Endothelial cell of umbilical vein (primary cell): ENCODE measurements around the gene MAML2. TPM values are rescaled to one million over a fixed set of nuclear protein-coding genes. Genes with fewer than 3 reads are reported as not detected.

Experiments used
- BruUV-seq: library from RNA; stranded (reverse); fragments of 400-500 nt; replicated peaks from 2 replicates; lab custom pipeline; 2021; lab: Mats Ljungman, UMichigan
- CTCF ChIA-PET: fragments of 300-600, 350-600 bp; sonication (Branson Sonifier 250); formaldehyde crosslinking; loops from one replicate; lab custom pipeline; 2021; ENCODE audit warnings: antibody characterized with exemption, inconsistent platforms; lab: Charles Lee
- POLR2A ChIA-PET: fragments of 300-600, 350-600 bp; sonication (Branson Sonifier 250); formaldehyde crosslinking; loops from one replicate; lab custom pipeline; 2021; ENCODE audit warnings: antibody characterized with exemption, inconsistent platforms; lab: Charles Lee
- DNase-seq: peaks from one replicate; pipeline ENCODE4 v3.0.0-alpha.2; 2011; ENCODE audit warnings: low read depth, low spot score
- FAIRE-seq: peaks from 2 replicates; lab custom pipeline; 2011; peaks lifted over from hg19 to GRCh38; lab: Jason Lieb, UNC
- H2AFZ ChIP-seq: 2 replicates; pipeline ENCODE4 v1.6.0; 2012; ENCODE audit warnings: low read depth, low read length, control low read depth, inconsistent platforms
- H3K27ac ChIP-seq: 2 replicates; pipeline ENCODE4 v1.5.1; 2011; ENCODE audit warnings: low read depth, mild to moderate bottlenecking, control low read depth, low read length, moderate library complexity; ENCODE audit not compliant: insufficient read depth
- H3K27me3 ChIP-seq, 2 experiments: 2 replicates each; pipeline versions ENCODE4 v1.6.0 to v1.6.1; 2011; ENCODE audit warnings: low read length in 2 of 2, mixed read lengths in 1 of 2; ENCODE audit not compliant: control insufficient read depth in 2 of 2, insufficient read depth in 2 of 2
- H3K36me3 ChIP-seq, 2 experiments: 2 replicates in 1 of 2; 3 replicates in 1 of 2; pipeline ENCODE4 v1.5.1; 2011; ENCODE audit warnings: low read length in 2 of 2, mild to moderate bottlenecking in 1 of 2, moderate library complexity in 1 of 2; ENCODE audit not compliant: control insufficient read depth in 2 of 2, insufficient read depth in 2 of 2; ENCODE audit errors: extremely low read depth in 1 of 2
- H3K4me1 ChIP-seq: 3 replicates; pipeline ENCODE4 v1.5.1; 2011; ENCODE audit warnings: mild to moderate bottlenecking, low read length; ENCODE audit not compliant: control insufficient read depth, insufficient read depth; ENCODE audit errors: extremely low read depth
- H3K4me2 ChIP-seq: 2 replicates; pipeline ENCODE4 v1.6.1; 2011; ENCODE audit warnings: low read length, control low read depth, mixed read lengths; ENCODE audit not compliant: insufficient read depth
- H3K4me3 ChIP-seq, 3 experiments: fragments of 200-600 bp in 1 of 3; sonication (generic), shearing (Covaris generic) in 1 of 3; replicated peaks in 1 of 3; 2 replicates each; pipeline ENCODE4 v1.5.1; 2011 to 2016; ENCODE audit warnings: control low read depth in 3 of 3, low read length in 3 of 3, mild to moderate bottlenecking in 2 of 3, inconsistent platforms in 1 of 3, low read depth in 1 of 3, moderate library complexity in 1 of 3; ENCODE audit not compliant: insufficient read depth in 1 of 3
- H3K79me2 ChIP-seq: 2 replicates; pipeline ENCODE4 v1.6.0; 2012; ENCODE audit warnings: low read length, inconsistent platforms; ENCODE audit not compliant: control insufficient read depth, insufficient read depth
- H3K9ac ChIP-seq: replicated peaks from 2 replicates; pipeline ENCODE3; 2011; ENCODE audit warnings: low read length, control low read depth; ENCODE audit not compliant: insufficient read depth; ENCODE audit errors: extremely low read depth
- H3K9me1 ChIP-seq: replicated peaks from 3 replicates; pipeline ENCODE4 v1.6.0; 2011; ENCODE audit warnings: mild to moderate bottlenecking, low read length; ENCODE audit not compliant: control insufficient read depth, insufficient read depth; ENCODE audit errors: extremely low read depth
- H3K9me3 ChIP-seq: replicated peaks from 2 replicates; pipeline ENCODE4 v1.5.1; 2012; ENCODE audit warnings: low read length, inconsistent platforms; ENCODE audit not compliant: control insufficient read depth, insufficient read depth
- H4K20me1 ChIP-seq: replicated peaks from 2 replicates; pipeline ENCODE3; 2011; ENCODE audit warnings: mild to moderate bottlenecking, low read length; ENCODE audit not compliant: control insufficient read depth, insufficient read depth; ENCODE audit errors: extremely low read depth
- EZH2 ChIP-seq: IDR thresholded peaks from 2 replicates; pipeline ENCODE4 v1.6.1; 2012; ENCODE audit warnings: borderline replicate concordance, low read depth, mild to moderate bottlenecking, moderate library complexity, low read length, inconsistent platforms; ENCODE audit not compliant: severe bottlenecking
- FOS ChIP-seq: IDR thresholded peaks from 2 replicates; pipeline ENCODE4 v1.6.1; 2011; ENCODE audit warnings: mild to moderate bottlenecking, low read length, moderate library complexity, borderline replicate concordance; ENCODE audit not compliant: insufficient read depth
- GATA2 ChIP-seq: IDR thresholded peaks from 2 replicates; pipeline ENCODE4 v1.7.0; 2011; ENCODE audit warnings: low read depth, mild to moderate bottlenecking, moderate library complexity, mixed read lengths, low read length; ENCODE audit not compliant: insufficient read length, insufficient read depth
- JUN ChIP-seq: IDR thresholded peaks from 2 replicates; pipeline ENCODE4 v1.6.1; 2011; ENCODE audit warnings: borderline replicate concordance, low read depth; ENCODE audit not compliant: insufficient read length, insufficient read depth
- MAX ChIP-seq: IDR thresholded peaks from 2 replicates; pipeline ENCODE4 v1.6.1; 2011; ENCODE audit not compliant: insufficient read depth, insufficient read length
- POLR2A ChIP-seq: IDR thresholded peaks from 2 replicates; pipeline ENCODE4 v1.6.1; 2012; ENCODE audit warnings: low read depth, mild to moderate bottlenecking, control low read depth, low read length
- POLR2AphosphoS5 ChIP-seq: IDR thresholded peaks from 2 replicates; pipeline ENCODE4 v1.6.1; 2012; ENCODE audit warnings: low read depth, mild to moderate bottlenecking, control low read depth, low read length, moderate library complexity; ENCODE audit not compliant: insufficient read depth
- dilution Hi-C: fragments of 300-500 bp; cut with MboI; formaldehyde crosslinking; loops from one replicate; pipeline ENCODE4 v1.15.0; 2019; ENCODE audit warnings: low sequenced_read_pairs; ENCODE audit not compliant: extremely low pct_ligation_motif_present
- intact Hi-C: fragments of 100-400 bp; cut with micrococcal nuclease; formaldehyde crosslinking; loops from one replicate; pipeline ENCODE4 v1.10.0; 2022
- polyA plus RNA-seq, 4 experiments: library from polyadenylated mRNA; depleted of rRNA in 3 of 4; stranded (reverse) in 3 of 4; unstranded in 1 of 4; fragments of >200 nt; gene quantifications; 2 replicates each; pipeline versions ENCODE4 v1.2.1 to v1.2.3, GENCODE V29; 2011 to 2012; ENCODE audit warnings: missing spikeins in 1 of 4
- total RNA-seq: library from RNA; stranded (reverse); gene quantifications from 2 replicates; pipeline ENCODE4 v1.2.3, GENCODE V29; 2021
- TF ChIP-seq, protein P1 (sequence below), 2 donors: IDR thresholded peaks; 1 replicate in 1 of 2; 2 replicates in 1 of 2; pipeline ENCODE4 v1.5.1; 2011; ENCODE audit warnings: low read length in 2 of 2, mild to moderate bottlenecking in 2 of 2, moderate library complexity in 2 of 2, control low read depth in 1 of 2, inconsistent platforms in 1 of 2, low read depth in 1 of 2; ENCODE audit not compliant: insufficient read depth in 1 of 2; ENCODE audit errors: extremely low read depth in 1 of 2

MAML2 gene
- total and polyA plus RNA-seq, 2 donors (not counting 3 experiments of a cell fraction or from before 2014, with no cell fraction given): 12.4 to 16.8 TPM

DNA sequence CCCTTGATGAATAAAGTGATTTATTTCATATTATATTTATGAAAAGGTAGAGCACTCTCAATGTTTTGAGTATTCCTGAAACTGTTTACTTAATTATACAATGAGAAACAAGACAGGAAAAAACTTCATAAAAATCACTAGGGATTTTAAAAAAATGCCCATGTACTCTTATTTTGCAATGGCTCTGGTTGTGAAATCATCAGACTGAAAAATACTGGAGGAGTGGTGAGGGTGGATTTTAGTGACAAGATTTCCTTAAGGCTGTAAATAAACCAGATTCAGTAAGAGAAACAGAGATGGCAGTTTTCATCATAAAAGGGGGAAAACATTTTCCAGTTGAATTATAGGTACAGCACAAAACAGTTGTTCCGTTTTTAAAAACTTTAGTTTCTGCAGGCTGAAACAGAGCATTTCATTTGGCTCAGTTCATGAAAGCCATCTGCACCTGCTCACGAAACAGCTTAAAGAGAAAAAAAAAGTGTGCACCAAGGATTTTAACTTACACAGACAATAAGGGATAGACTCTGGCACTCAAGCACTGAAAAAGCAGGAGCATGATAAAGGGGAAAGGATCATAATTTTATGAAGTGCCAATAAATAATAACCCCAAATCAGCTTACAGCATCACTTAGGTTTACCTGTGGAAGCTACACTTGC, 100.7 kb downstream of the MAML2 start:
- dilution Hi-C loops: no loop called here
- H3K27ac ChIP-seq: no peak overlapping the region
- ChIA-PET CTCF (interaction anchor here (1.3 to 3.5 kb wide), 9 partner anchors 11 to 208 kb away, joined by 4 to 40 read pairs (median 7); partner anchors contain the start of genes CCDC82, JRKL and MAML2), POLR2A (interaction anchor here (2.1 kb wide), 1 partner anchor 100 kb away, joined by 13 read pairs; the partner anchor contains the start of gene MAML2)
- peak overlapping the region; percentile 74 for H3K9ac ChIP-seq
- peak overlapping the region; percentile 73 for H3K4me2 ChIP-seq
- H3K36me3 ChIP-seq: no peaks in the 10 kb centered on the region
- DNase-seq: no peak
- FAIRE-seq: no peak
- no TSS peak for BruUV-seq
- H4K20me1 ChIP-seq: no peaks in the 10 kb centered on the region
- H3K79me2 ChIP-seq: peaks cover 5% of the 10 kb centered on the region
- no peak overlapping the region for H2AFZ ChIP-seq
- intact Hi-C loops: loop anchor here (5.0 kb wide), 1 partner anchor 405 kb away; no protein-coding TSS in a partner anchor
- no peaks in the 10 kb centered on the region for H3K27me3 ChIP-seq
- TF ChIP-seq POLR2AphosphoS5 (no peak), FOS (no peak), JUN (no peak), MAX (no peak), GATA2 (no peak), POLR2A (no peak), EZH2 (no peak)
- TF ChIP-seq, protein P1, sequence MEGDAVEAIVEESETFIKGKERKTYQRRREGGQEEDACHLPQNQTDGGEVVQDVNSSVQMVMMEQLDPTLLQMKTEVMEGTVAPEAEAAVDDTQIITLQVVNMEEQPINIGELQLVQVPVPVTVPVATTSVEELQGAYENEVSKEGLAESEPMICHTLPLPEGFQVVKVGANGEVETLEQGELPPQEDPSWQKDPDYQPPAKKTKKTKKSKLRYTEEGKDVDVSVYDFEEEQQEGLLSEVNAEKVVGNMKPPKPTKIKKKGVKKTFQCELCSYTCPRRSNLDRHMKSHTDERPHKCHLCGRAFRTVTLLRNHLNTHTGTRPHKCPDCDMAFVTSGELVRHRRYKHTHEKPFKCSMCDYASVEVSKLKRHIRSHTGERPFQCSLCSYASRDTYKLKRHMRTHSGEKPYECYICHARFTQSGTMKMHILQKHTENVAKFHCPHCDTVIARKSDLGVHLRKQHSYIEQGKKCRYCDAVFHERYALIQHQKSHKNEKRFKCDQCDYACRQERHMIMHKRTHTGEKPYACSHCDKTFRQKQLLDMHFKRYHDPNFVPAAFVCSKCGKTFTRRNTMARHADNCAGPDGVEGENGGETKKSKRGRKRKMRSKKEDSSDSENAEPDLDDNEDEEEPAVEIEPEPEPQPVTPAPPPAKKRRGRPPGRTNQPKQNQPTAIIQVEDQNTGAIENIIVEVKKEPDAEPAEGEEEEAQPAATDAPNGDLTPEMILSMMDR (IDR thresholded peaks at IDR 0.05; ENCODE audit: extremely low read depth in 1 of 2, insufficient read depth in 1 of 2, low read depth in 1 of 2, low read length in 2 of 2): no peak
- peaks cover 19% of the 10 kb centered on the region for H3K4me1 ChIP-seq
- no peaks in the 10 kb centered on the region for H3K9me1 ChIP-seq
- H3K9me3 ChIP-seq: no peaks in the 10 kb centered on the region
- peak overlapping the region in 1 of 3 experiments; percentile 58 for H3K4me3 ChIP-seq
